Ovary (tissue), 3 donors: Measurements from ENCODE around the gene ZFP36.
A peak's percentile ranks its signal among the peaks of the same experiment; 100 is the strongest.

ENCODE experiments used
- CTCF ChIP-seq, 3 donors: fragments of 450-650 bp in 2 of 3; fragments of 200-600 bp in 1 of 3; IDR thresholded peaks; one replicate each; pipeline versions ENCODE4 v1.5.1 to v1.8.0; 2016 to 2022; ENCODE audit warnings: antibody characterized with exemption in 3 of 3, mild to moderate bottlenecking in 1 of 3
- EP300 ChIP-seq: sonication (generic); formaldehyde crosslinking; IDR thresholded peaks from one replicate; pipeline ENCODE4 v1.6.1; 2017; ENCODE audit warnings: antibody characterized with exemption
- POLR2A ChIP-seq: fragments of 450-650 bp; IDR thresholded peaks from one replicate; pipeline ENCODE4 v1.6.1; 2017; ENCODE audit warnings: antibody characterized with exemption, mild to moderate bottlenecking, moderate library complexity
- donor health status: DM: no; HTN: no; CAD: no.

DNA sequence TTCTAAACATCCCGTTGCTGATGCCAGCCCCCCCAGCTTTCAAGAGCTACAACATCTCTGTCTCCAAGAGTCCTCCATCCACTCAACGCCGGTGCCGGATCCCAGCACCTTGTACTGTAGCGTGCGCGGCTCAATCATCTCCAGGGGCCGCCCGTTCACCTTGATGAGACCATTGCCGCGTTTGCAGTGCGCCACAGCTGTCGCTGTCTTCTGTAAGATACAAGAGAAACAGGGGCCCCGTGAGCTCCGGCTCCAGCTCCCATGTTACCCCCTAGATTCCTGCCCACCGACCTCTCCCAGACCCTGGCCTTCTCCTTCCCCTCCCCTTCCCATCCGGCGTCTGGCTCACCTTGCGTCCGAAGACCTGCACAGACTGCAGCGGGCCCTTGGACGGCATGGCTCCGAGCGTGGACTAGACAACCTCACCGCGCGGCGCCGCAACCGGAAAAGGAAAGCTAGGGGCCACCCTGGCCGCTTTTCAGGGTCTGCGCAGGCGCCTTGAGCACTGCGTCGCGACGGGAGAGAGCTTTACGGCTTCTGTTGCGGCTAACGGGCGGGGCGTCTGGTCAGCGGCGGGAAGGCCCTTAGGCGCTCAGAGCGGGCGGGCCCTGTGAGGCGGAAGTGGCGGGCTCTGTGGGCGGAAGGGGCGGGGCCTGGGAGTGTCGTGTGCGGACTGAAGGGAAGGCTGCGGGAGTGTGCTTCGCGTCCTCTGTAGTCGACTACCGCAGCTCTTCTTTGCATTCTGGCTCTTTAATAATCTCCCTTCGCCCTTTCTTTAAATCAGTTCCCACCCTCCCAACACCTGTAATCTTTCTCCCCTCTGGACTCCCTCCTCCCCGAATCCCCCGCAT, 29.1 kb downstream of the ZFP36 start, which contains the start of gene RPS16:
- no peak for TF ChIP-seq CTCF (IDR thresholded peaks at IDR 0.05)
- no peak for TF ChIP-seq EP300
- peak; percentile 95 for TF ChIP-seq POLR2A
